HUES48 (cell line): ENCODE data around the gene PXDN.
"Not testable (repeated sequence)": the region's sequence is repeated elsewhere in the genome, so short reads cannot be mapped to it uniquely, and the experiment has no call there.

Experiments used
- H3K27ac ChIP-seq: one replicate; pipeline ENCODE4 v1.7.0; 2013; ENCODE audit warnings: low read depth, low read length, inconsistent platforms
- H3K27me3 ChIP-seq: 2 replicates; pipeline ENCODE4 v1.6.1; 2013; ENCODE audit warnings: mild to moderate bottlenecking, low read length; ENCODE audit not compliant: control insufficient read depth, insufficient read depth
- H3K36me3 ChIP-seq: 2 replicates; pipeline ENCODE4 v1.6.1; 2013; ENCODE audit warnings: low read length; ENCODE audit not compliant: control insufficient read depth, insufficient read depth
- H3K4me1 ChIP-seq: 2 replicates; pipeline ENCODE4 v1.6.1; 2013; ENCODE audit warnings: mild to moderate bottlenecking, low read length; ENCODE audit not compliant: control insufficient read depth, insufficient read depth
- H3K4me3 ChIP-seq: 2 replicates; pipeline ENCODE4 v1.5.1; 2013; ENCODE audit warnings: mild to moderate bottlenecking, low read depth, low read length
- H3K9ac ChIP-seq: 2 replicates; pipeline ENCODE4 v1.6.1; 2013; ENCODE audit warnings: mild to moderate bottlenecking, low read depth, low read length, moderate library complexity
- H3K9me3 ChIP-seq: 2 replicates; pipeline ENCODE4 v1.6.1; 2013; ENCODE audit warnings: low read length; ENCODE audit not compliant: control insufficient read depth, insufficient read depth

Gene PXDN

DNA sequence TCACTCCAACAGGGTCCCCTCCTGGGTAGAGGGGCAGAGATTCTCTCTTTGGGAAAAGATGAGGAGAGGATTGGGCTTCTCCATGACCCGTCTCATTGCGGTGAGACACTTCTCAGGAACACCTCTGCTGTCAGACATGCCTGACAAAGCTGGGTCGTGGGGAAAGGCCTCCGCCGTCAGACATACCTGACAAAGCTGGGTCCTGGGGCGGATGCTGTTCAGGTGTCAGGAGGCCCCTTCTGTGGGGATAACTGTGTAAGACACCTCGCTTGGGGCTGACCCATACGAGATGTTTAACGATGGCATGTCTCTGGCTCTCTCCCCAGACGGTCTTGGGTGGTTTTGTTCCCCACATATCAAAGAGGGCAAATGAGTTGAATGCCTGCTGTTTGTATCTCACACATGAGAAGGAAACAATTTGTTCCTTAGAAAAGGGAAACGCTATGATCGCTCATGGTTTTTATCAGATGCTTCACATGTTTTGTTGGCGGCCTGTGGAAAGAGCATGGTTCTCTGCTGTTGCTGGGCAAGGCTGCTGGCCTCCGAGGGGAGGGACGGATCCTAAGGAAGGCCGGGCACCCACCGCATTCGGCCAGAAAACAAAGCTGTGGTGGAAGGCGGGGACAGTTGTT lies 40.8 kb upstream of the PXDN start:
- H3K9me3 ChIP-seq = no peaks in the 10 kb centered on the region
- H3K27me3 ChIP-seq = no peaks in the 10 kb centered on the region
- H3K4me3 ChIP-seq = no peak overlapping the region
- no peak overlapping the region for H3K27ac ChIP-seq
- H3K36me3 ChIP-seq = no peaks in the 10 kb centered on the region
- no peak overlapping the region for H3K9ac ChIP-seq
- peaks cover 9% of the 10 kb centered on the region; the same call in 1 of the 2 replicates for H3K4me1 ChIP-seq

DNA sequence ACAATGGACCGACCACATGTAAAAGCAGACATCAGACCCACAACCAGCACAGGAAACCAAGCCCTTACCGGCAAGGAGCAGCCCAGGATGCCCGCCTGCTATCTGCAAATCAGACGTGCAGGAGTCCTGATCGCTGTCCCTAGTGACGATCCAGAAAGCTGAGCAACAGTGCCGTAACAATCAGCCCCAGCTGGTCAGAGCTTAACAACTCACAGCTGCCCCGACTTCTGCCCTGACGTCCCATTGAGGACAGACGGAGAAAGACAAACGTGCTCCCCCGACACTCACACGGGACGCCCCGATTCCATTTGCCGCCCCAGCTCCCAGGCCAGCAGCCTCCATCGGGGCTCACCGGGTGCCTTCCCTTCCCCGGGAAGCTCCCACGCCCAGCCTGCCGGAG lies 39.8 kb upstream of the PXDN start:
- Histone ChIP-seq H3K27ac (no peak overlapping the region), H3K9ac (no peak overlapping the region), H3K9me3 (no peaks in the 10 kb centered on the region), H3K27me3 (no peaks in the 10 kb centered on the region), H3K4me3 (no peak overlapping the region), H3K36me3 (no peaks in the 10 kb centered on the region), H3K4me1 (peaks cover 9% of the 10 kb centered on the region; the same call in 1 of the 2 replicates)

DNA sequence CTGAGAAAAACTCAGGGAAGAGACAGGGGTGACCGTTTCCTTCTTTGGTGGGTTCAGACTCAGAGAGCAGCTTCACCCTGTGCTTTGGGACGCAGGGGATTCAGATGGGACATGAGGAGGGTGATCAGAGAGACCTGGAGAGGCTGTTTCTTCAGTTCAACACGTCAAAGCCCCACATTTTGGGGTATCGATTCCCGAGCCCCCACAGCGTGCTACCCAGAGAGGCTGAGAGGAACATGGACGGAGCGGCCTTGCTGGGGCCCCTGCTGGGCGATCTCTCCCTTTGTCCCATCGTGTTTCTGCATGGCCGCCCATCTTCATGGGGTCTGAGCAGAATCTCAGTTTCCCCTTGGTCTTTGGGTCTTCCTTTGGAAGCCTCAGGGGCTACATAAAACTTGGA lies 38.2 kb upstream of the PXDN start:
- Histone ChIP-seq H3K9me3 (no peaks in the 10 kb centered on the region), H3K36me3 (no peaks in the 10 kb centered on the region), H3K4me1 (0 out of 2 replicates have a peak, but pooled peaks cover 5% of the 10 kb centered on the region), H3K4me3 (no peak overlapping the region), H3K9ac (no peak overlapping the region), H3K27ac (no peak overlapping the region), H3K27me3 (no peaks in the 10 kb centered on the region)

DNA sequence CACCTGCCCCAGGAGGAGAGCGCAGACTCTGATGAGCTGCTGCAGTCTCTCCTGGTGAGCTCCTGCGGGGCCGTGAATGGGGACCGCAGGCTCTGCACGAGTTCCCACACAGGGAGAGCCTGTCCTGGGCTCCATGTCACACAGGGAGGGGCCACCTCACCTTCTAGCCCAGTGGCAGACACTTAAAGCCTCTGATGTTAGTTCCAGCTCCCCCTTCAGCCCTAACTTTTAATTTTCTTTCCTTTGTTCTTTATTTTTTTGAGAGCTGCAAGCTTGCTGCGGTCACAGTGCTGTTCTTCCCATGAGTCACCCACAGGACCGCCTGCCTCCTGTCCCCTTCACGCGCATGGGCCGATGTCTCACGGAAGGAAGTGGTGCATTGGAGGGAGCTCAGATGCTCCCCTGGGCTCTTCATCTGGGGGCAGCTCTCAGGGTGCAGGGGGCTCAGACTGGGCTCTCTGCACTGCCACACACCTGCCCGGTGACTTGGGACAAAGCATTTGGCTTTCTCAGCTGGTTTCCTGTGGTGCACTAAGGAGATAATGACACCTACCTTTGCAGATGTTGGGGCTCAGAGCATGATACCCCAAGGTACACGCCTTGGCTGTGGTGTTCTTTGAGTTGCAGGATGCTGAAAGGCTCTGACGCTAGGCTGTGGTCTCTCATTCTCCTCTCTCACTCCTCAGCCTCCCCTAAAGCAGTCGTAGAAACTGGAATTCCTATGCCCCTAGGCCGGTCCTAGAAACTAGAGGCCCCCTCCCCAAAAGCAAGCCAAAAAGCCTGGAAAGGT lies 37.2 kb upstream of the PXDN start:
- Histone ChIP-seq H3K9ac (no peak overlapping the region), H3K27me3 (no peaks in the 10 kb centered on the region), H3K4me1 (0 out of 2 replicates have a peak, but pooled peaks cover 5% of the 10 kb centered on the region), H3K4me3 (no peak overlapping the region), H3K27ac (no peak overlapping the region), H3K9me3 (no peaks in the 10 kb centered on the region), H3K36me3 (no peaks in the 10 kb centered on the region)

DNA sequence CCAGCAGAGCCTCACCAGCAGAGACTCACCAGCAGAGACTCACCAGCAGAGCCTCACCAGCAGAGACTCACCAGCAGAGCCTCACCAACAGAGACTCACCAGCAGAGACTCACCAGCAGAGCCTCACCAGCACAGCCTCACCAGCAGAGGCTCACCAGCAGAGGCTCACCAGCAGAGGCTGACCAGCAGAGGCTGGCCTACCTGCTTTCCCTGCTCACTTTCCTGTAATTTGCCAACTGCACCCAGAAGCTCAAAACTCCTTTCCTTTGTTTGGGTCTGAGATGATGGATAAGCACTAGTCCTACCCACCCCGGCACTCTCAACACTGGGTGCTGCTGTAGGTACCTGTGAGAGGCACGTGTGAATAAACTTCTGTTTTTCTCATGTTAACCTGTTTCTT lies 36.4 kb upstream of the PXDN start:
- no peaks in the 10 kb centered on the region for H3K9me3 ChIP-seq
- H3K9ac ChIP-seq = no peak overlapping the region
- 0 out of 2 replicates have a peak, but pooled peaks cover 5% of the 10 kb centered on the region for H3K4me1 ChIP-seq
- H3K36me3 ChIP-seq = no peaks in the 10 kb centered on the region
- no peaks in the 10 kb centered on the region for H3K27me3 ChIP-seq
- H3K4me3 ChIP-seq = no peak overlapping the region
- no peak overlapping the region for H3K27ac ChIP-seq

DNA sequence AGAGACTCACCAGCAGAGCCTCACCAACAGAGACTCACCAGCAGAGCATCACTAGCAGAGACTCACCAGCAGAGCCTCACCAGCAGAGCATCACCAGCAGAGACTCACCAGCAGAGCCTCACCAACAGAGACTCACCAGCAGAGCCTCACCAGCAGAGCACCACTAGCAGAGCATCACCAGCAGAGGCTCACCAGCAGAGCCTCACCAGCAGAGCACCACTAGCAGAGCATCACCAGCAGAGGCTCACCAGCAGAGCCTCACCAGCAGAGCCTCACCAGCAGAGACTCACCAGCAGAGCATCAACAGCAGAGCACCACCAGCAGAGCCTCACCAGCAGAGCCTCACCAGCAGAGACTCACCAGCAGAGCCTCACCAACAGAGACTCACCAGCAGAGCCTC lies 35.7 kb upstream of the PXDN start:
- H3K27me3 ChIP-seq, H3K4me1 ChIP-seq: not testable (repeated sequence)

DNA sequence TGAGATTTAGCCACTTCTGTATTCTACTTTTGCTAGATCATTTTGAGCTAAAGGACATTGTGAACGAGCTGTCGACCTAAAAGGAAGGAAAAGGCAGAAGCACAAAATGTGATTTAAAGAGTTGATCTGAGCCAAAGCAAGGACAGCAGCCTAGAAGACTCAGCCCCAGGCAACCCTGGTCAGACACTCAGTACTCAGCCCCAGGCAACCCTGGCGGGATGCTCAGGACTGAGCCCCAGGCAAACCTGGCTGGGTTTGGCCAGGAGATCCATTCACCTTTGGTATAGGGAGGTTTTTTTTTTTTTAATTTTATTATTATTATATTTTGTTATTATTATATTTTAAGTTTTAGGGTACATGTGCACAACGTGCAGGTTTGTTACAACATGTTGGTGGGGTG lies 34.3 kb upstream of the PXDN start:
- Histone ChIP-seq H3K27me3 (no peaks in the 10 kb centered on the region), H3K4me3 (no peak overlapping the region), H3K9ac (no peak overlapping the region), H3K9me3 (no peaks in the 10 kb centered on the region), H3K36me3 (no peaks in the 10 kb centered on the region), H3K27ac (no peak overlapping the region), H3K4me1 (0 out of 2 replicates have a peak, but pooled peaks cover 5% of the 10 kb centered on the region)

More for the DNA sequence above, 35.7 kb upstream of the PXDN start:
- not testable (repeated sequence) for H3K4me3 ChIP-seq, H3K9me3 ChIP-seq, H3K36me3 ChIP-seq, H3K9ac ChIP-seq, H3K27ac ChIP-seq

DNA sequence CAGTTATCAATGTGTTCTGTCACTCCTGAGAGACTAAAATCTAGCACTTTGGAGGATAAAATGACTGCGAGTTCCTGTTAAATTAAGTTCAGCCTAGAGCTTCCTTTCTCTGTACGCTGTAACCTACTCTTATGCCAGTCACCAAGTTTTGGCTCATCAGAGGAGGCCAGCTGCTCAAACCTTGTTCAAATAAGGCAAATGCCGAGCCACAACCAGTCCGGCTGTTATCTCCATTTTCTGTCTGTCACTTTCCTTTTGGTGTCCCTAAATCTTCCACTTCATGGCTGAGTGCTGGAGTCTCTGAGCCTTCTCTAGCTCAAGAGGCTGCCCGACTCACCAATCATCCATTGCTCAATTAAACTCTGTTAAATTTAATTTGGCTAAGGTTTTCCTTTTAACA lies 33.5 kb upstream of the PXDN start:
- H3K9ac ChIP-seq = no peak overlapping the region
- no peaks in the 10 kb centered on the region for H3K9me3 ChIP-seq
- H3K4me3 ChIP-seq = no peak overlapping the region

DNA sequence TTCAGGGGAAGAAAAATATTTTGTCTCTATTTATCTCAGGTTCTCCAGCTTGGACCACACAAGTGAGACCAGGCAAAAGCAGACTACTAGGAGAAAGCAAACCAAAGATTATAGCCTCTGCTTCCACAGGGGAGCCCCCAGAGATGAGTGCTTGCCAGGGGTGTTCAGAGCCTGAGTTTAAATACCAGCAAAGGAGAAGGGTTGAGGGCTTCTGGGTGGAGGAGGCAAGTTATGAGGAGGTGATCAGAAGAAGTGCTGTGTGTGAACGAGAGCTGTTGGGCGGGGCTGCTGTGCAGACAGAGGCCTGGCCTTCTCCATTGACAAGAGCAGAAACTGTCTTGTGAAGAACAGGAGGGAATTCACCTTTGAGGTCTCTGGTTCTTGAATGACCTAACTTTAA lies 32.8 kb upstream of the PXDN start:
- Histone ChIP-seq H3K4me3 (no peak overlapping the region), H3K4me1 (0 out of 2 replicates have a peak, but pooled peaks cover 9% of the 10 kb centered on the region), H3K9ac (no peak overlapping the region), H3K36me3 (no peaks in the 10 kb centered on the region), H3K9me3 (no peaks in the 10 kb centered on the region), H3K27ac (no peak overlapping the region), H3K27me3 (no peaks in the 10 kb centered on the region)

More for the DNA sequence above, 33.5 kb upstream of the PXDN start:
- Histone ChIP-seq H3K27ac (no peak overlapping the region), H3K27me3 (no peaks in the 10 kb centered on the region), H3K4me1 (0 out of 2 replicates have a peak, but pooled peaks cover 5% of the 10 kb centered on the region), H3K36me3 (no peaks in the 10 kb centered on the region)

DNA sequence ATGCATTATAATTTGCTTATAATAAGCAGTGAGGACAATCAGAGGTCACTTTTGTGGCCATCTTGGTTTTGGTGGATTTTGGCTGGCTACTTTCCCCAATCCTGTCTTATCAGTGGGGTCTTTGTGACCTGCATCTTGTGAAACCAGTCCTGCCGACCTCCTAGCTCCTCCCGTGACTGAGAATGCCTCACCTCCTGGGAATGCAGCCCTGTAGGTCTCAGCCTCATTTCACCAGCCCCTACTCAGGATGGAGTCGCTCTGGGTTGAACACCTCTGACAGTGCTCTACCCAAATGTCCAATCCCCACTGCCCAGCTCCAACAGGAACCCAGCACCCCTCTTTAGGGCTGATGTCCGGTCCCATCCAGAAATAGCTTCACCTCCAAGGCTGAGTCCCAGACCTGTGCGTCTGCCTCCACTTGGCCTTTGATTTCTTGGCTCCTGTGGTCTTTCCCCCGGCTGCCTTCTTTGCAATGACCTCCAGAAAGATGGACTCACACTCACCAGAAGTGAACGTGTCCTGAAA lies 31.3 kb upstream of the PXDN start:
- H3K27ac ChIP-seq = no peak overlapping the region
- no peaks in the 10 kb centered on the region for H3K9me3 ChIP-seq
- no peaks in the 10 kb centered on the region for H3K27me3 ChIP-seq
- no peak overlapping the region for H3K9ac ChIP-seq
- no peaks in the 10 kb centered on the region for H3K36me3 ChIP-seq
- H3K4me3 ChIP-seq = no peak overlapping the region
- H3K4me1 ChIP-seq = peaks cover 16% of the 10 kb centered on the region

DNA sequence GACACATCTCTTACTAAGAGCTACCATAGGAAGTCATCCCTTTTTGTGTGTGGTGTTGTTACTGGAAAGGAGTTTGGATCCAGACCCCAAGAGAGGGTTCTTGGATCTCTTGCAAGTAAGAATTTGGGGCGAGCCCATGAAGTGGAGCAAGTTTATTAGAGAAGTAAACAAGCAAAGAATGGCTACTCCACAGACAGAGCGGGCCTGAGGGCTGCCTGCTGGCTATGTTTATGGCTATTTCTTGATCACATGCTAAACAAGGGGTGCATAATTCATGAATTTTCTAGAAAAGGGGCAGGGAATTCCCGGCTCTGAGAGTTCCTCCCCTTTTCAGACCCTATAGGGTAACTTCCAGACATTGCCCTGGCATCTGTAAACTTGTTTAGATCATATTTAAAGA lies 30.6 kb upstream of the PXDN start:
- Histone ChIP-seq H3K4me3 (no peak overlapping the region), H3K4me1 (peaks cover 16% of the 10 kb centered on the region), H3K9me3 (no peaks in the 10 kb centered on the region), H3K36me3 (no peaks in the 10 kb centered on the region), H3K27me3 (no peaks in the 10 kb centered on the region), H3K27ac (no peak overlapping the region), H3K9ac (no peak overlapping the region)
